OCI-LY3 (cell line): ENCODE data around the gene MRPS14.

Experiments
- H2AFZ ChIP-seq: fragments of 200-600, 300-600 bp; shearing (Covaris generic); 2 replicates; pipeline ENCODE4 v1.6.0; 2014; ENCODE audit warnings: antibody characterized with exemption, low read depth, low read length
- H3K27ac ChIP-seq: fragments of 200-600, 300-600 bp; sonication (generic); 2 replicates; pipeline ENCODE4 v1.5.1; 2014; ENCODE audit warnings: mild to moderate bottlenecking, low read length, moderate library complexity, mixed read lengths
- H3K27me3 ChIP-seq: fragments of 200-600, 300-600 bp; sonication (generic); 2 replicates; pipeline ENCODE4 v1.6.1; 2014; ENCODE audit warnings: low read depth, low read length, mixed read lengths
- H3K36me3 ChIP-seq: fragments of 200-600, 300-600 bp; sonication (generic); replicated peaks from 2 replicates; pipeline ENCODE3; 2014; ENCODE audit warnings: low read depth, low read length, mixed read lengths
- H3K4me1 ChIP-seq: fragments of 300-600, 200-600 bp; sonication (generic); 2 replicates; pipeline ENCODE4 v1.6.1; 2014; ENCODE audit warnings: low read length, mixed read lengths
- H3K4me2 ChIP-seq: fragments of 200-600, 300-600 bp; sonication (generic); 2 replicates; pipeline ENCODE4 v1.6.1; 2014; ENCODE audit warnings: low read length, mixed read lengths
- H3K4me3 ChIP-seq: fragments of 300-600, 200-600 bp; sonication (generic); 2 replicates; pipeline ENCODE4 v1.5.1; 2014; ENCODE audit warnings: antibody characterized with exemption, mild to moderate bottlenecking, low read length, moderate library complexity
- H3K79me2 ChIP-seq: fragments of 300-600, 200-600 bp; shearing (Covaris generic); 2 replicates; pipeline ENCODE4 v1.6.1; 2014; ENCODE audit warnings: mild to moderate bottlenecking, low read length, mixed read lengths
- H3K9ac ChIP-seq: fragments of 300-600, 200-600 bp; shearing (Covaris generic); 2 replicates; pipeline ENCODE4 v1.6.0; 2014; ENCODE audit warnings: mild to moderate bottlenecking, low read length, moderate library complexity
- H3K9me3 ChIP-seq: fragments of 200-600, 300-600 bp; shearing (Covaris generic); 2 replicates; pipeline ENCODE4 v1.6.1; 2014; ENCODE audit warnings: low read length, mixed read lengths; ENCODE audit not compliant: insufficient read depth
- H4K20me1 ChIP-seq: fragments of 200-600, 300-600 bp; sonication (generic); 2 replicates; pipeline ENCODE4 v1.6.1; 2016; ENCODE audit warnings: low read length, mixed read lengths; ENCODE audit not compliant: insufficient read depth
- CTCF ChIP-seq: fragments of 200-600, 300-600 bp; sonication (generic); IDR thresholded peaks from 2 replicates; pipeline ENCODE4 v1.5.1; 2014; ENCODE audit warnings: antibody characterized with exemption, low read length, low read depth
- EZH2phosphoT487 ChIP-seq: fragments of 200-600 bp; shearing (Covaris generic); IDR thresholded peaks from 2 replicates; pipeline ENCODE4 v1.6.1; 2018; ENCODE audit warnings: antibody characterized with exemption, mixed run types, low read depth

Gene MRPS14

GRCh38 chr1:174989536-174990220 lies 33.5 kb downstream of the MRPS14 start:
- Histone ChIP-seq H3K36me3 (no peaks in the 10 kb centered on the region), H3K27ac (no peak overlapping the region)

GRCh38 chr1:174988986-174989385 lies 34.2 kb downstream of the MRPS14 start:
- H3K79me2 ChIP-seq: no peaks in the 10 kb centered on the region
- no peak overlapping the region for H3K4me3 ChIP-seq
- H3K4me1 ChIP-seq: peaks cover 5% of the 10 kb centered on the region; the same call in 1 of the 2 replicates
- H3K27ac ChIP-seq: no peak overlapping the region
- no peak for TF ChIP-seq EZH2phosphoT487
- TF ChIP-seq CTCF: no peak
- H3K9ac ChIP-seq: no peak overlapping the region
- no peak overlapping the region for H3K4me2 ChIP-seq
- no peaks in the 10 kb centered on the region for H3K9me3 ChIP-seq
- H3K27me3 ChIP-seq: no peaks in the 10 kb centered on the region
- H4K20me1 ChIP-seq: no peaks in the 10 kb centered on the region
- no peak overlapping the region for H2AFZ ChIP-seq
- H3K36me3 ChIP-seq: no peaks in the 10 kb centered on the region

More at GRCh38 chr1:174989536-174990220, 33.5 kb downstream of the MRPS14 start:
- H3K4me3 ChIP-seq: peak overlapping the region; percentile 71
- peak overlapping the region; percentile 42; the same call in 1 of the 2 replicates for H3K9ac ChIP-seq
- H3K79me2 ChIP-seq: no peaks in the 10 kb centered on the region
- H3K27me3 ChIP-seq: no peaks in the 10 kb centered on the region
- H2AFZ ChIP-seq: no peak overlapping the region
- TF ChIP-seq CTCF (no peak), EZH2phosphoT487 (no peak)
- no peaks in the 10 kb centered on the region for H4K20me1 ChIP-seq
- H3K4me2 ChIP-seq: peak overlapping the region; percentile 79
- H3K4me1 ChIP-seq: peaks cover 5% of the 10 kb centered on the region; the same call in 1 of the 2 replicates
- no peaks in the 10 kb centered on the region for H3K9me3 ChIP-seq

DNA sequence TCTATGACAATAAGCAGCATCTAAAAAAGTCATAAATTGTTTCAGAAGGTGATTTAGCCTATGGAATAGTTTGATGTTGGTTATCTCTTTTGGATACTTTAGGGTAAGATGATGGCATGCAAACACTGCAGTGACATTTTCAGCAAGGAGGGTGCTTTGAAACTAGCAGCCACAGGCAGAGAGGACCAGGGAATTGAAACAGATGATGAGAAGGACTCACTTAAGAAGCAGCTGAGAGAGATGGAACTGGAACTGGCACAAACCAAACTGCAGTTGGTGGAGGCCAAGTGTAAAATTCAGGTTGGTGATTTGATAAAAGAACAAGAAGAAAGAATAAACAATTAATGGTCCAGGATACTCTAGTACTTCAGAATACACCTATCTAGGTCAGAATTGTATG lies 34.7 kb downstream of the MRPS14 start:
- Histone ChIP-seq H3K9me3 (no peaks in the 10 kb centered on the region), H3K27ac (no peak overlapping the region), H3K27me3 (no peaks in the 10 kb centered on the region), H2AFZ (no peak overlapping the region), H3K4me3 (no peak overlapping the region), H3K4me2 (no peak overlapping the region), H3K4me1 (peaks cover 5% of the 10 kb centered on the region; the same call in 1 of the 2 replicates), H3K9ac (no peak overlapping the region), H3K36me3 (no peaks in the 10 kb centered on the region), H4K20me1 (no peaks in the 10 kb centered on the region), H3K79me2 (no peaks in the 10 kb centered on the region)
- TF ChIP-seq CTCF: no peak
- TF ChIP-seq EZH2phosphoT487: no peak

GRCh38 chr1:174984952-174985351 lies 38.3 kb downstream of the MRPS14 start:
- Histone ChIP-seq H3K79me2 (no peaks in the 10 kb centered on the region), H3K9me3 (no peaks in the 10 kb centered on the region), H2AFZ (no peak overlapping the region), H3K27me3 (no peaks in the 10 kb centered on the region), H4K20me1 (no peaks in the 10 kb centered on the region), H3K4me1 (peaks cover 6% of the 10 kb centered on the region), H3K36me3 (peaks cover 7% of the 10 kb centered on the region), H3K9ac (no peak overlapping the region), H3K27ac (no peak overlapping the region), H3K4me2 (no peak overlapping the region), H3K4me3 (no peak overlapping the region)
- no peak for TF ChIP-seq EZH2phosphoT487
- TF ChIP-seq CTCF: no peak
